Measurements from ENCODE around the gene CDH24.

GRCh38 chr14:23006188-23006534, 51.2 kb downstream of the CDH24 start:
- TF ChIP-seq AFF4 (CRISPR knock-in tag; IDR thresholded peaks at IDR 0.05): no peak
- TF ChIP-seq ZFP36 (IDR thresholded peaks at IDR 0.05; ENCODE audit: borderline replicate concordance, low read depth, low read length, partially characterized antibody): no peak
- TF ChIP-seq CBFB (CRISPR knock-in tag; IDR thresholded peaks at IDR 0.05): no peak
- no peak for TF ChIP-seq RFX5 (IDR thresholded peaks at IDR 0.05; ENCODE audit: low read depth, low read length)
- no peak for TF ChIP-seq ZBTB33 (CRISPR knock-in tag; IDR thresholded peaks at IDR 0.05)
- TF ChIP-seq CREB3 (CRISPR knock-in tag; IDR thresholded peaks at IDR 0.05): no peak
- TF ChIP-seq ZBTB40 (IDR thresholded peaks at IDR 0.05): no peak; the same call in 1 of the 2 replicates
- TF ChIP-seq ZBTB40 (CRISPR knock-in tag; IDR thresholded peaks at IDR 0.05): no peak
- no peak for TF ChIP-seq DNMT3B (CRISPR knock-in tag; conservative IDR thresholded peaks at IDR 0.05)
- no peak for TF ChIP-seq ZNF503 (CRISPR knock-in tag; IDR thresholded peaks at IDR 0.05)
- TF ChIP-seq CREM (IDR thresholded peaks at IDR 0.05): no peak
- no peak for TF ChIP-seq CREM (CRISPR knock-in tag; IDR thresholded peaks at IDR 0.05)
- TF ChIP-seq SIN3A (IDR thresholded peaks at IDR 0.05; ENCODE audit: borderline replicate concordance, low read depth, low read length): no peak
- TF ChIP-seq ZNF367 (CRISPR knock-in tag; IDR thresholded peaks at IDR 0.05; ENCODE audit: borderline replicate concordance): no peak
- no peak for TF ChIP-seq HINFP (CRISPR knock-in tag; IDR thresholded peaks at IDR 0.05; ENCODE audit: low read depth)
